Measurements from ENCODE around the gene BOLL.
"Not testable (repeated sequence)": the region's sequence is repeated elsewhere in the genome, so short reads cannot be mapped to it uniquely, and the experiment has no call there.

BOLL gene, protein sequence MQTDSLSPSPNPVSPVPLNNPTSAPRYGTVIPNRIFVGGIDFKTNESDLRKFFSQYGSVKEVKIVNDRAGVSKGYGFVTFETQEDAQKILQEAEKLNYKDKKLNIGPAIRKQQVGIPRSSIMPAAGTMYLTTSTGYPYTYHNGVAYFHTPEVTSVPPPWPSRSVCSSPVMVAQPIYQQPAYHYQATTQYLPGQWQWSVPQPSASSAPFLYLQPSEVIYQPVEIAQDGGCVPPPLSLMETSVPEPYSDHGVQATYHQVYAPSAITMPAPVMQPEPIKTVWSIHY

DNA sequence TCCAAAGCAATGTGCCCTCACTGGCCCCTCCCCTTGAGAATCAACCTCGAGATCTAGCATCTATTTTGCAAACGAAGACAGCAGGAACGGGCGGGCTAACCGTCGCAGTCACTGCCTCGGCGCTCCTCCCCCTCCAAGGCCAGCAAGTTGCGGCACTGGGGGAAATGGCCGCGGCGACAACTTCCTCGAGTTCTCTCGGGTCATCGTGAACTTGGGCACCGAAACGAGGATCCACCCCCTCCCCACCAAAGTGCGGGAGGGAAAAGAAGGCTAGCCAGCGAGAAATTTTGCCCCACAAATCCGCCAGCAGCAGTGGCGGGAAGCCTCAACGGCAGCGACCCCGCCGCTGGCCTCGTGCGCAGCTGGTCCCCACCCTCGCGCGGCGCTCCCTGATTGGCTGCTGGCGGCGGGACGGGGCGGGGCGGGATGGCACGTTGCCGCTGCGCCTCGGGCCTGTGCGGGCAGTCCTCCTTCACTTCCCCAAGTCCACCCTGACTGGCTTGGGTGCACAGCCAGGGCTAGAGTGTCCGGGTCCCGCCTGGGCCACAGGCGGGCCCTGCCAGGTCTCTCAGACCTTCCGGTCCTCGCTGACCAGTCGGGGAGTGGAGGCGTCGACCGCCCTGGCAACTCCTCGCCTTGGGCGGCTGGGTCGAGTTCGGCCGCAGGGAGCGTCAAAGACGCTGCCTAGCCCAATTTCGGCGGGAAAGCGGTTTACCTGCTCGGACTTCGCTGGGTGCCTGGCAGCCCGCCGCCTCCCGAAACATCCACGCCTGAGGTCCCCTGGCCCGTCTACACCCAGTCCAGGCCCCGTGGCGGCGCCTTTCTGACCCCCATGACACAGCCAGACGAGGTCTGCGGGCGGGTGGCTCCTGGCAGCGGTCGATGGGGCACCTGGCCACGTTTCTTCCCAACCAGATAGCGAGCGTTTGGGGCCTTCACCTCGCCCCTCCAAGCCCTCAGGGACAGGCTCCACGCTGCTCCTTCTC is at the start of gene BOLL:
TSS of gene BOLL (minus strand) at position 364 of the 986 bp plus-strand sequence. CDS start 3,469 bp downstream, outside the sequence.
- H3K4me3 ChIP-seq (ENCODE audit: control insufficient read depth, low read depth, low read length), result no peak within 1 kb of the TSS
- TF ChIP-seq, protein P1, sequence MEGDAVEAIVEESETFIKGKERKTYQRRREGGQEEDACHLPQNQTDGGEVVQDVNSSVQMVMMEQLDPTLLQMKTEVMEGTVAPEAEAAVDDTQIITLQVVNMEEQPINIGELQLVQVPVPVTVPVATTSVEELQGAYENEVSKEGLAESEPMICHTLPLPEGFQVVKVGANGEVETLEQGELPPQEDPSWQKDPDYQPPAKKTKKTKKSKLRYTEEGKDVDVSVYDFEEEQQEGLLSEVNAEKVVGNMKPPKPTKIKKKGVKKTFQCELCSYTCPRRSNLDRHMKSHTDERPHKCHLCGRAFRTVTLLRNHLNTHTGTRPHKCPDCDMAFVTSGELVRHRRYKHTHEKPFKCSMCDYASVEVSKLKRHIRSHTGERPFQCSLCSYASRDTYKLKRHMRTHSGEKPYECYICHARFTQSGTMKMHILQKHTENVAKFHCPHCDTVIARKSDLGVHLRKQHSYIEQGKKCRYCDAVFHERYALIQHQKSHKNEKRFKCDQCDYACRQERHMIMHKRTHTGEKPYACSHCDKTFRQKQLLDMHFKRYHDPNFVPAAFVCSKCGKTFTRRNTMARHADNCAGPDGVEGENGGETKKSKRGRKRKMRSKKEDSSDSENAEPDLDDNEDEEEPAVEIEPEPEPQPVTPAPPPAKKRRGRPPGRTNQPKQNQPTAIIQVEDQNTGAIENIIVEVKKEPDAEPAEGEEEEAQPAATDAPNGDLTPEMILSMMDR (conservative IDR thresholded peaks at IDR 0.05; ENCODE audit: control insufficient read depth, insufficient read depth, low read depth, low read length), result no peak
- DNase-seq (ENCODE audit: low read depth), result no peak

DNA sequence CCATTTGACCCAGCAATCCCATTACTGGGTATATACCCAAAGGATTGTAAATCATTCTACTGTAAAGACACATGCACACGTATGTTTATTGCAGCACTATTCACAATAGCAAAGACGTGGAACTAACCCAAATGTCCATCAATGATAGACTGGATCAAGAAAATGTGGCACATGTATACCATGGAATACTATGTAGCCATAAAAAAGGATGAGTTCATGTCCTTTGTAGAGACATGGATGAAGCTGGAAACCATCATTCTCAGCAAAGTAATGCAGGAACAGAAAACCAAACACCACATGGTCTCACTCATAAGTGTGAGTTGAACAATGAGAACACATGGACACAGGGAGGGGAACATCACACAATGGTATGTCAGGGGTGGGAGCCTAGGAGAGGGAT is 49.7 kb upstream of the BOLL start:
- H3K4me3 ChIP-seq (ENCODE audit: control insufficient read depth, low read depth, low read length); DNase-seq (ENCODE audit: low read depth): not testable (repeated sequence)

DNA sequence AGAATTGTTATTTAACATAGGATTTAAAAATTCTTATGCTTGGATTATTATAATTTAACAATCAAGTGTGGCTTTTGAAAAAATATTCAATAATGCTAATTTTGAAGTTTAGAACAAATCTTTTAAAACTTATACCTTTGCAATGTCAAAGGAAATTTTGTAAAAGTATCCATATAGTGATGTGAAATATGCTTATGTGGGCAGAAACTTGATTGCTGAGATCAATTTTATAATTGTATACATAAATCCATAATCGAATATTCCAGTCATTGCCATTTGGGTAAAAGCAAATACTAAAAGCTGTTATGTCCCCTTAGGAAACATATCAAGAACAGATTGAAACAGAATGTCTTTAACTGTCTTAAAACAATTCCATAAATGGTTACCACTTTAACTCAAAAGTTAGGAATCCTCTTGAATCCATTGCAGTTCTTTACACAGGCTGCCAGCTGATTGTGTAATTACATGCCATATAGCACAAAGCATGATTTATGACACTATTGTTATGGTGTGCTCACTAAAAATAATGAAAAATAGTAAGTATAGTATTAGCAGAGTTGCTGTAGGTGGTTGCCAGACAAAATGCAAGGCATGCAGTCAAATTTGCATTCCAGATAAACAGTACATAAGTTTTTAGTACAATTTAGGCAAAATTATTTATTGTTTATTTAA is 43.5 kb upstream of the BOLL start:
- H3K4me3 ChIP-seq (ENCODE audit: control insufficient read depth, low read depth, low read length), result no peak overlapping the region
- DNase-seq (ENCODE audit: low read depth), result peak; percentile 44
- TF ChIP-seq, protein P1 (conservative IDR thresholded peaks at IDR 0.05; ENCODE audit: control insufficient read depth, insufficient read depth, low read depth, low read length), result no peak

DNA sequence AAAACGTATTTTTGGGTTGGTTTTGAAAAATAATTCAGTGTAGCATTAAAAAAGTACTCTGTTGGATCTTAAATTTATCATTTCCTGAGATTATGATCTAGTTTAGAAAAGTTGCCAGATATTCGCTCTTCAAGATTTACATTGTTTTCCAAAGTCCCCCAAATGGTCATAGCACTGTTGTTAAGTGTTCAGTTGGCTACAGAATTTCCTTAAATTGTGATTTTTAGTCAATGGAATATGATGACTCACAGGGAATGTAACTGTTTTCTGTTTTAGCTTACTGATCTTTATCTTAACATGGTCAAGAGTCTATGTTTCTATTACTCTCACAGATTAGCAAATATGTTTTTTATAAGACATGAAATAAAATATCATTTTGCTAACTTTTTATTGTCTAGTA is 42.5 kb upstream of the BOLL start:
- H3K4me3 ChIP-seq (ENCODE audit: control insufficient read depth, low read depth, low read length), result no peak overlapping the region
- no peak for DNase-seq (ENCODE audit: low read depth)
- TF ChIP-seq, protein P1 (conservative IDR thresholded peaks at IDR 0.05; ENCODE audit: control insufficient read depth, insufficient read depth, low read depth, low read length), result no peak

DNA sequence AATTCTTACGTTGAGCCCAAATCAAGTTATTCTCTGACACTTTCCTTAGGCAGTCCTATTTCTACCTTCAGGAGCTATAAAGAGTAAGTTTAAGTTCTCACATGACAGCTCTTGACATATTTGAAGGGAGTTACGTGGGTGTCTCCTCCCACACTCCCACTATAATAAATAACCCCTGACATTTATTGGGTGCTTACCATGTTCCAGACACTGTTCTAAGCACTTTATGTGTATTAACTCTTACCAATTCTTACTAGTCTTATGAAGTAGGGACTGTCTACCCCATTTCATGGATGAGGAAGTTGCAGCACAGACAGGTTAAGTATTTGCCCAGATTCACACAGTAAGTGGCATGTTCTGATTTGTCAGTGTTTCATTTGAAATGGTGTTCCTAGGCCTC is 37.2 kb upstream of the BOLL start:
- DNase-seq (ENCODE audit: low read depth), result no peak
- TF ChIP-seq, protein P1 (conservative IDR thresholded peaks at IDR 0.05; ENCODE audit: control insufficient read depth, insufficient read depth, low read depth, low read length), result no peak
- H3K4me3 ChIP-seq (ENCODE audit: control insufficient read depth, low read depth, low read length), result no peak overlapping the region

DNA sequence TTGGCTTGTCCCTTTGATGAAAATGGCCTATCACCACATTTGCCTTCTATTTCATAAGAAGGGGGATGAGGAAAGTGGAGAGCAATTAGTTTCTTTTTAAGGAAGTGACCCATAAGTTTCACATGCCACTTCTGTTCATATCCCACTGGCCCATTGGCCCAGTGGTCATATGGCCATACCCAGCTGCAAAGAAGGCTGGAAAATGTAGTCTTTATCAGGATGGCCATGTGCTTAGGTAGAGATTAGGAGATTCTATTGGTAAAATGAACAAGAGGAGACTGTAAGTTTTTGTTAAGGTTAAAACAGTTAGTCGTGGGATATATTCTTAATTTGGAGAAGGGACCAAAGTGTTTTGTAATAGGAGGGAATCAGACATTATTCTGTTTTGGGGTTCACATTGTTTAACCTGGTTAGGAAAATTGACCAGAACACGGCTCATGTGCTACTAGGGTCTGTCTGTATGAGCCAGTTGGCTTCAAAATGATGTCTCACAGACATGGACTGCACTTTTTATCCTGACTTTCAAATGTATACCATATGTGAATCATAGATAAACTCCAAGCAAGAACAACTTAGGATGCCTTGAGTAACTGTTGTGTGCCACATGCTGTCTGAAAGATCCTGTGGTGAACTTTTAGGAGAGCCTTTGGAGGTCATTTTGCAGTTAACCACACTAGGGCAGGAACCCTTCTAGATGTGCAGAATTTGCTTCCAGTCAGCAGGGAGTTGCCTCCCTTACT is 36.6 kb upstream of the BOLL start:
- no peak overlapping the region for H3K4me3 ChIP-seq (ENCODE audit: control insufficient read depth, low read depth, low read length)
- TF ChIP-seq, protein P1 (conservative IDR thresholded peaks at IDR 0.05; ENCODE audit: control insufficient read depth, insufficient read depth, low read depth, low read length), result no peak
- no peak for DNase-seq (ENCODE audit: low read depth)

All from fibroblast of mammary gland (primary cell).